ENCODE data around the gene MS4A1. TPM values are rescaled to one million over a fixed set of nuclear protein-coding genes. Genes with fewer than 3 reads are reported as not detected.

The MS4A1 gene
- total RNA-seq, 1 experiment from 2014 or later: not detected

- no peaks in the 10 kb centered on the region for H3K4me1 ChIP-seq
- DNase-seq: no peak
- H3K9me3 ChIP-seq (replicated peaks): no peaks in the 10 kb centered on the region
- no peak within 1 kb of the TSS for H3K27ac ChIP-seq
- H3K27me3 ChIP-seq: peaks cover 4% of the 10 kb centered on the region; the same call in 1 of the 2 replicates
- H3K4me3 ChIP-seq: no peak within 1 kb of the TSS
- no peaks in the 10 kb centered on the region for H3K36me3 ChIP-seq
Measured at GRCh38 chr11:60515144-60515855, 59.7 kb downstream of the MS4A1 start, which contains the start of gene MS4A13. Gene MS4A13, plus strand, starts transcription at chr11:60515392. Its CDS starts 2,692 bp downstream, at chr11:60518084.

Other genes starting within 250 kb of the MS4A1 start
- gene MS4A4E, start 212.7 kb upstream of the MS4A1 start, total RNA-seq (2014; rRNA removed; shearing (Covaris generic)): not detected in 2 replicates
- gene MS4A4A, start 175.2 kb upstream of the MS4A1 start, total RNA-seq (2014; rRNA removed; shearing (Covaris generic)): not detected in 2 replicates
- gene MS4A6E, start 128.6 kb upstream of the MS4A1 start, total RNA-seq (2014; rRNA removed; shearing (Covaris generic)): not detected in 2 replicates
- not detected in 2 replicates for gene MS4A7, start 77.3 kb upstream of the MS4A1 start, total RNA-seq (2014; rRNA removed; shearing (Covaris generic))
- not detected in 2 replicates for gene MS4A14, start 59.4 kb upstream of the MS4A1 start, total RNA-seq (2014; rRNA removed; shearing (Covaris generic))
- not detected in 2 replicates for gene MS4A5, start 26.3 kb upstream of the MS4A1 start, total RNA-seq (2014; rRNA removed; shearing (Covaris generic))
- gene MS4A12, start 36.9 kb downstream of the MS4A1 start, total RNA-seq (2014; rRNA removed; shearing (Covaris generic)): not detected in 2 replicates
- not detected in 2 replicates for gene MS4A13, start 59.5 kb downstream of the MS4A1 start, total RNA-seq (2014; rRNA removed; shearing (Covaris generic))
- not detected in 2 replicates for gene MS4A8, start 243.8 kb downstream of the MS4A1 start, total RNA-seq (2014; rRNA removed; shearing (Covaris generic))